Activated naive CD8-positive, alpha-beta T cell (primary cell): Measurements from ENCODE around the gene CCDC102B.
"Not testable (repeated sequence)": the region's sequence is repeated elsewhere in the genome, so short reads cannot be mapped to it uniquely, and the experiment has no call there.

Experiments
- H3K27ac Mint-ChIP-seq: one replicate; pipeline ENCODE4 v1.8.0; 2021; ENCODE audit warnings: mixed read lengths
- H3K27me3 Mint-ChIP-seq: one replicate; pipeline ENCODE4 v1.8.0; 2021; ENCODE audit warnings: mixed read lengths
- H3K36me3 Mint-ChIP-seq: one replicate; pipeline ENCODE4 v1.8.0; 2021; ENCODE audit warnings: mixed read lengths
- H3K4me1 Mint-ChIP-seq: one replicate; pipeline ENCODE4 v1.8.0; 2021; ENCODE audit warnings: low read depth, mixed read lengths
- H3K4me3 Mint-ChIP-seq: one replicate; pipeline ENCODE4 v1.8.0; 2021; ENCODE audit warnings: mild to moderate bottlenecking, mixed read lengths
- H3K9me3 Mint-ChIP-seq: one replicate; pipeline ENCODE4 v1.8.0; 2021; ENCODE audit warnings: low read depth, mixed read lengths

CCDC102B gene

DNA sequence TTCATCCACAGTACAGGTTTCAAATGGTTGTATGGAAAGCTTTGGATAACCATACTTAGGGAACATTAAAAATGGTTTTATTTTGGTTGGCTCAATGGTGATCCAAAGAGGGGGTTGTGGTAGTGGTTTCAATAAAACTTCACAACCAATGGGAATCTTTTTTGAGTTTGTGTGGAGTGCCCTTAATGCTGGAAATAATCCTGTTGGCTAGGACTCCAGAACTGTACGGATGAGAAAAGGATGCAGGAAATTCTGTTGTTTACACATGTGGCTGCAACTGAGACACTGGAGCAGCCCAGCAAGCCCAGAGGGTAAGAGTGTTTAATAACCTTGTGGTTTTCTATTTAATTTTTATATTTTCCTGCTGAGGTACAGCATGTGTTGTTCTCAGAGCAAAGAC is at the start of gene CCDC102B:
Gene CCDC102B (plus strand): TSS at position 210 of the 400 bp plus-strand sequence. CDS start 38,684 bp downstream, outside the sequence.
- Mint-ChIP-seq H3K36me3 (no peaks in the 10 kb centered on the region), H3K9me3 (no peaks in the 10 kb centered on the region)

DNA sequence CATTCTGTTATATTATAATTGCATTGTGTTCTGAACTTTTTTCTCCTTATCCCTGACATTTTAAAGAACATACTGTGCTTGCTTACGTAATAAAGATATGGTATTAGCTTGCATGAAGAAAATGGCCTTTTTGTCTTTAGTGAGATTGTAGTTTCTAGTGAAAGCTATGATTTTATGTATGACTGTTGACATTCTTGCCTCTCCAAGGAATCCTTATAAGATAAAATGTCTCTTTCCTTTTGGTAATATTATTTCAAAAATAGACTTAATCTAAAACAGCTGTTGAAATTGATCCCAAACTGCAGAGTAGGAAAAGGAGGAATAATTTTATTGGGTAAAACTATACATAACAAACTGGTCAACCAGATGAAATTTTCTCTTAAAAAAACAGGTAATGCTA is 40.8 kb upstream of the CCDC102B start:
- Mint-ChIP-seq H3K9me3 (peaks cover 12% of the 10 kb centered on the region), H3K27ac (no peak overlapping the region), H3K27me3 (no peaks in the 10 kb centered on the region), H3K4me1 (no peaks in the 10 kb centered on the region), H3K4me3 (no peak overlapping the region), H3K36me3 (peaks cover 10% of the 10 kb centered on the region)

More for the DNA sequence above, at the start of gene CCDC102B:
- no peak within 1 kb of the TSS for H3K4me3 Mint-ChIP-seq
- H3K27ac Mint-ChIP-seq, result no peak within 1 kb of the TSS
- no peaks in the 10 kb centered on the region for H3K27me3 Mint-ChIP-seq
- no peaks in the 10 kb centered on the region for H3K4me1 Mint-ChIP-seq

DNA sequence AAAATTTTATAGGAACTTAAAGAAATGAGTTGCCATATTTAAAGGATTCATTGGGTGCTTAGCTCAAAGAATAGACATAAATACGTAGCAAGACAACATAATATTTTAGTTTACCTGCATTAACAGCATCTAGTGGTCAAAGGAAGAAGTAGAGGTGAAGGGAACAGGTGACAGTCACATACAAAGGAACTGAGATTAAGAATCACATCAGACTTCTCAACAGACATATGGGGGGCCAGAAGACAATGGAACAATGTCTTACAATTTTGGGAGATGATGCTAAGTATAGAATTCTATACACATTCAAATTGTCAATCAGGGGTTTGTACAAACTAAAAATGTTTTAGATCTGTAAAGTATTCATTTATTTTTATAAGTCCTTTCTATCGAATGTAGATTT is 38.6 kb upstream of the CCDC102B start:
- Mint-ChIP-seq H3K9me3 (peaks cover 12% of the 10 kb centered on the region), H3K4me3 (no peak overlapping the region), H3K4me1 (no peaks in the 10 kb centered on the region), H3K27ac (no peak overlapping the region), H3K36me3 (peaks cover 9% of the 10 kb centered on the region), H3K27me3 (no peaks in the 10 kb centered on the region)

DNA sequence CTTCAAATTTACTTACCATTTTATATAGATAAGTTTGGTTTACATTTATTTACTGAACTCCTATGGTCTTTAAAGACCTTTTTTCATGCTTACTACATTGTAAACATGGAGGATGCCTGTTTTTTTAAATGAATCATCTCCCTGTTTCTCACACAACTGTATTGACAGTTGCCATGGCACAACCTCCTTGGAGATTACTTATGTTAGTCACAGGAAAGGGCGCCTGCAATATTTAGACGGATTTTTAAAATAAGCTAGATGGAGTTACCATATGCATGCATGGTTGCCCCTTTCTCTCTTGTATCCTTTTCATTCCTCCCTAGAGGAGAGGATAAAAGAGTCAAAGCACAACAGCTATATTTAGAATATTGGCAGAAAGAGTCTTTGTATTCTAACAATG is 34.8 kb upstream of the CCDC102B start:
- Mint-ChIP-seq H3K36me3 (peaks cover 8% of the 10 kb centered on the region), H3K27me3 (no peaks in the 10 kb centered on the region), H3K9me3 (peaks cover 12% of the 10 kb centered on the region), H3K4me3 (no peak overlapping the region), H3K27ac (no peak overlapping the region), H3K4me1 (no peaks in the 10 kb centered on the region)

DNA sequence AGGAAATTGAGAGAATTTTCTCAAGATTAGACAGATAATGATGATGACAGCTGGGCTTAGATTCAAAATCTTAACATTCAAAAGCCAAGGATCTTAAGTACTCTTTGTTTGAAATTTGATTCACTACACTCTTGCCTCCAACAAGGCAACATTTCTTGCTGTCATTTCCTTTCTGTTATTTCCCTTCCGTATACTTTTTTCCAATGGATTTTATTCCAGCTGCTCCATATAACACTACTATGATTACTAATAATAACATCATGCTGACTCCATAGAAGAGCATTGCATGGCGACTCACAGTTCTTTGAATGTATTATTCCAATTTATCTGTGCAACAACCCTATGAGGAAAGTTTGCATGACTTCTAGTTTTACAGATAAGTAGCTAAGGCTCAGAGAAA is 33.9 kb upstream of the CCDC102B start:
- peaks cover 3% of the 10 kb centered on the region for H3K36me3 Mint-ChIP-seq
- H3K4me3 Mint-ChIP-seq, result no peak overlapping the region
- no peaks in the 10 kb centered on the region for H3K4me1 Mint-ChIP-seq
- H3K27me3 Mint-ChIP-seq, result no peaks in the 10 kb centered on the region
- no peak overlapping the region for H3K27ac Mint-ChIP-seq
- H3K9me3 Mint-ChIP-seq, result peaks cover 5% of the 10 kb centered on the region

DNA sequence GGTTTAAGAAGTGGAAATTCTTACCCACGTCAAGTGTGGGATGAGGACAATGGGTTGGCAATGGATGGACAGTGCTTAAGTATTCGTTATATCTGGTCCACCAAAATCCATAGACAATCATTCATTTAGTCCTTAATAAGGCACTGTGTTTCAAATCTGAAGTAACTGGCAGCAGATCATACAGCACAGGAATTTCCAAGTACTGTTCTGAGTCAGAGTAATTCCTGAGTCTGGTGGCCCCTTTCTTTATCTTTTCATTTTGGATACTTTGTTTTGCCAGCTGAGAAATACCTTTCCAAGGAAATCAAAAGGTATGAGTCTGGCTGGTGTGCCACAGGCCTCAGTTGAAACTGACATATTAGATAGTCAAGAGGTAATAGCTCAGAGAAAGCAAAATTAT is 31.4 kb upstream of the CCDC102B start:
- no peaks in the 10 kb centered on the region for H3K4me1 Mint-ChIP-seq
- H3K9me3 Mint-ChIP-seq, result no peaks in the 10 kb centered on the region
- H3K27me3 Mint-ChIP-seq, result no peaks in the 10 kb centered on the region
- no peaks in the 10 kb centered on the region for H3K36me3 Mint-ChIP-seq
- H3K4me3 Mint-ChIP-seq, result no peak overlapping the region
- no peak overlapping the region for H3K27ac Mint-ChIP-seq

DNA sequence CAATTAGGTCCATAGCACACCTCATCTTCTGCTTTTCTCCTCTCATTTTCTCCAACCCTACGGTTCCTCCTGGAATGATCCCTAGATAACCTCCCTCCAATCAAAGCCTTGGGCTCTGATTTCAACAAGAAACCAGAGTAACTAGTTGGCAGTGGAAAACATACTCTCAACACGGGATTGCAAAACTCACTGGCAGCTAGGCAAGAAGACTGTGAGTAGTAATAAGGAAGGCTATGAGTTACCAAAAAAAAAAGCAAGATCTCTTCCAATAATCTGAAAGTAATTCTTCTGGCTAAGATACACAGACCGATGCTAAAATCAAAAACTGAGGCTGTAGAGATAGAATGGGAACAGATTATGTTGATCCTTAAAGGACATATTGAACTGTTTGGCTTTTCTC is 28.4 kb upstream of the CCDC102B start:
- no peak overlapping the region for H3K27ac Mint-ChIP-seq
- H3K36me3 Mint-ChIP-seq, result no peaks in the 10 kb centered on the region
- no peak overlapping the region for H3K4me3 Mint-ChIP-seq
- no peaks in the 10 kb centered on the region for H3K9me3 Mint-ChIP-seq
- no peaks in the 10 kb centered on the region for H3K4me1 Mint-ChIP-seq
- no peaks in the 10 kb centered on the region for H3K27me3 Mint-ChIP-seq

DNA sequence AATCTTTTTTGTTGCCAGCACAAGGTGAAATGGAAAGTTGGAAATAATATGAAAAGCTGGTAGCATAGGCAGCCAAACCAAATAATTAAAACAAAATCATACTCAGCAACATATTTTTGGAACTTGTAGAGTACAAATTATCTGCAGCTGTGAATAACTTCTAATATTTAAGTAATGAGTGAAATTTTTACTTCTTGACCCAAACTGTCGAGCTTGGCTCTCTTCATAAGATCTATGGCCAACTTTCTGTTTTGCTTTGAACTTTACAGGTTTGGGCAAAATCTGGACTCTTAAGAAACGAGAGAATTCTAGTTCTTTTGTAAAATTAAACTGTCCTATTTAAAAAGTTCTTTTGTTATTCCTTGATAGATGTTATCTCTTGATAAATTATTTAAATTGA is 25.6 kb upstream of the CCDC102B start:
- no peak overlapping the region for H3K4me3 Mint-ChIP-seq
- H3K9me3 Mint-ChIP-seq, result no peaks in the 10 kb centered on the region
- no peaks in the 10 kb centered on the region for H3K36me3 Mint-ChIP-seq
- H3K27me3 Mint-ChIP-seq, result no peaks in the 10 kb centered on the region
- no peaks in the 10 kb centered on the region for H3K4me1 Mint-ChIP-seq
- H3K27ac Mint-ChIP-seq, result no peak overlapping the region

DNA sequence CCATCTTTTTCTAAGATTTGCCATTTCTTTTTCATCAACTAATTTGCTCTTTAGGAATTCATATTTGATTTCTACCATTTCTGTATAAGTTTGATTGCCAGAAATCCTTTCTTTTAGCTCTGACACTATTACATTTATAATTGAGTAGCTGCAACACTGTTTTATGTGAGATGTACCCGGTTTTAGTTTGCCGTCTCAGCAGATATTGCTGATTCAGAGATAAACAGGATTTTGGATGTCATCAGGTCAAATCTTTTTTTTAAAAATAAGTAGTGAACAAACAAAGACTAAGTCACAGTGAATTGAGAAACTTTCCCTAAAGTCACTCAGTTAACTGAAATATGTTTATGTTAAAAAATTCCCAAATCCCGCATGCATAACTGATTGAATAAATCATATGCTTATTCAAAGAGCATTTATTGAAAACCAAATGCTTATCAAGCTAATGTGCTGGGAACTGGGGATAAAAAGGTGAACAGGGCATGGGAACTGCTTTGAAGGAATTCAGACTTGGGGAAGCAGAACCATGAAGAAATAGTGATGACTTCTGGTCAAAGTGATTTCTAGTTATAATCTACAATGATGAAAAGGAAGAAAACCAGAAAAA is 19.5 kb upstream of the CCDC102B start:
- H3K4me1 Mint-ChIP-seq, result no peaks in the 10 kb centered on the region
- H3K27me3 Mint-ChIP-seq, result no peaks in the 10 kb centered on the region
- H3K27ac Mint-ChIP-seq, result no peak overlapping the region
- no peak overlapping the region for H3K4me3 Mint-ChIP-seq
- H3K9me3 Mint-ChIP-seq, result no peaks in the 10 kb centered on the region
- H3K36me3 Mint-ChIP-seq, result no peaks in the 10 kb centered on the region

DNA sequence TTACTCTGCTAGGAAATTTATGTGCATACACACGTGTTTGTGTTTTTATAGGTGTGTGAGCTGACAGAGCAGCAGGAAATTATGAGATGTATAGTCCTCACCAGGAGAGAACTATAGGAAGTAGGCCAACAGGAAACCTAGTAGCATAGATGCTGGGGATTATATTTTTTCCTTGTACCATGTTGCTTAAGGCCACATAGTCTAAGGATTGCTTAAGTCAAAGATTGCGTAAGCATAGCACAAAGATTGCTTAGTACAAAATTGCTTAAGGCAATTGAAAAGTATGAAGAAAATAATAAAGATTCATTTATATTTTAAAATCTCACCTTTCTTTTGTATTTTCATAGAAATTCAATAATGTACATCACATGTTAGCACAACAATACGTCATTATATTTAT is 18.7 kb upstream of the CCDC102B start:
- H3K27ac Mint-ChIP-seq, result no peak overlapping the region
- no peaks in the 10 kb centered on the region for H3K9me3 Mint-ChIP-seq
- H3K4me3 Mint-ChIP-seq, result no peak overlapping the region
- H3K36me3 Mint-ChIP-seq, result no peaks in the 10 kb centered on the region
- H3K27me3 Mint-ChIP-seq, result no peaks in the 10 kb centered on the region
- H3K4me1 Mint-ChIP-seq, result no peaks in the 10 kb centered on the region

DNA sequence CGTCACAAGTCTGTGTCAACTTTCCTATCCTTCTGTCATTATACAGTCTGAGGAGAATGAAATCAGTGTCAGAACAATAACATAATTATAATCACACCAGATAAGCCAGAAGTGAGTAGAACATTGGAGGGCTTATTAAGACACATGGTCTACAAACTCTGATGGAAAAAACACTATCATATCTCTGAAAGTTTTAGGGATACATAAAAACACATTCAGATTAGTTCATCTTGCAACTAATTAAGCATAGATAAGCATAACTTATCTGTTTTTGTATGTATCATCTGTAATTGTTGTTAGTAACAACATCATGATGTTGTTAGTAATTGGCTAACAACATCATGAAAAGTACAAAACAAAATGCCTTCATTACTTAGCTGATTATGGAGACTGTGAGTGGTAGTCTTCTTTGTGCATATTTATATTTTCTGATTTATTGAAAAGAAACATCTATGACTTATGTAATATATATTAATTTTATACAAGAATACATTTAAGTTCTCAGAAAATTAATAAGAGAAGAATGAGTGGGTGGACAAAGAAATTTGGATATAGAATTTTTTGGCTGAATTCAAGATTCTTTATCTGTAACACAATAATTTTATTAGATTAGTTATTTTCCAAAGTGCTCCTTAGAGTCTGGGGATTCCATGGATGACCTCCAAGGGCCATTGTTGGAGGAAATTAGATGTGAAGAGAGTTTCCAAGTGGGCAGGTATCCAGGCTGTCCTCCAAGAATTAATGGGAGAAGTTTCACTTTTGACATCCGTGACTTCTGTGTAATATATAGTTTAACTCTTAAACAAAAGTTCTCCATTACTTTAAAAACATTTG is 16.9 kb upstream of the CCDC102B start:
- H3K4me3 Mint-ChIP-seq, result no peak overlapping the region
- no peaks in the 10 kb centered on the region for H3K36me3 Mint-ChIP-seq
- no peaks in the 10 kb centered on the region for H3K27me3 Mint-ChIP-seq
- H3K27ac Mint-ChIP-seq, result no peak overlapping the region
- H3K4me1 Mint-ChIP-seq, result no peaks in the 10 kb centered on the region
- H3K9me3 Mint-ChIP-seq, result no peaks in the 10 kb centered on the region

DNA sequence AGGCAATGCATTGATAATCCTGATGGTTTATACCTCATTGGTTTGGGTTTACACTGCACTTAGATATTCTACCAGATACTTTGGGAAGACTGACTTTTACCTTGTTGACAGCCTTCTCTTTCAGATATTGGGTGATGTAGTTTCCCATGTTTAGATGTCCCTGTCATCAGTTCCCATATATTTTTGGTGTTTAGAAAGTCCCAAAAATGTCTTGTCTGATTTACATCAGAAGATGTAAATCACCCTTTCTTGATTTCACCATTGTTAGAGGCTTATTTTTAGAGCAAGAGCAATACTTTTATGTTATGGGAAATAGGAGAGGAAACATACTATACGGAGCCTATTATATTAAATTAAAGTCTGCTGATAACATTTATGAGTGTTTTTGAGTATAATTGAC is 14.4 kb upstream of the CCDC102B start:
- Mint-ChIP-seq H3K4me3 (no peak overlapping the region), H3K4me1 (no peaks in the 10 kb centered on the region), H3K27ac (no peak overlapping the region), H3K9me3 (no peaks in the 10 kb centered on the region), H3K36me3 (no peaks in the 10 kb centered on the region), H3K27me3 (no peaks in the 10 kb centered on the region)

DNA sequence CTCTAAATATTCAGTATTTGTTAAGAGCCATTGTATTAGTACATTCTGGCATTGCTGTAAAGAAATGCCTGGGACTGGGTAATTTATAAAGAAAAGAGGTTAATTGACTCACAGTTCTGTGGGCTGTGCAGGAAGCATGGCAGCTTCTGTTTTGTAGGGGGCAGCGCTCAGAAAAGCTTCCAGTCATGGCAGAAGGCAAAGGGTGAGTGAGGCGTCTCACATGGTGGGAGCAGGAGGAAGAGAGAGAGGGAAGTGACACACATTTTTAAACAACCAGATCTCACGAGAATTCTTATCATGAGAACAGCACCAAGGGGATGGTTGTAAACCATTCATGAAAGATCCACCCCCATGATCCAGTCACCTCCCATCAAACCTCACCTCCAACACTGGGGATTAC is 13.8 kb upstream of the CCDC102B start:
- Mint-ChIP-seq H3K4me1 (no peaks in the 10 kb centered on the region), H3K9me3 (no peaks in the 10 kb centered on the region), H3K36me3 (no peaks in the 10 kb centered on the region), H3K27me3 (no peaks in the 10 kb centered on the region), H3K27ac (no peak overlapping the region), H3K4me3 (no peak overlapping the region)

DNA sequence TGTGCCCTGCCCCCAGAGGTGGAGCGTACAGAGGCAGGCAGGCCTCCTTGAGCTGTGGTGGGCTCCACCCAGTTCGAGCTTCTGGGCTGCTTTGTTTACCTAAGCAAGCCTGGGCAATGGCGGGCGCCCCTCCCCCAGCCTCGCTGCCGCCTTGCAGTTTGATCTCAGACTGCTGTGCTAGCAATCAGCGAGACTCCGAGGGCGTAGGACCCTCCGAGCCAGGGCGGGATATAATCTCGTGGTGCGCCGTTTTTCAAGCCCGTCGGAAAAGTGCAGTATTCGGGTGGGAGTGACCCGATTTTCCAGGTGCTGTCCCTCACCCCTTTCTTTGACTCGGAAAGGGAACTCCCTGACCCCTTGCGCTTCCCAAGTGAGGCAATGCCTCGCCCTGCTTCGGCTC is 7.6 kb upstream of the CCDC102B start:
- not testable (repeated sequence) for H3K27me3 Mint-ChIP-seq, H3K4me3 Mint-ChIP-seq, H3K4me1 Mint-ChIP-seq, H3K36me3 Mint-ChIP-seq, H3K9me3 Mint-ChIP-seq, H3K27ac Mint-ChIP-seq

DNA sequence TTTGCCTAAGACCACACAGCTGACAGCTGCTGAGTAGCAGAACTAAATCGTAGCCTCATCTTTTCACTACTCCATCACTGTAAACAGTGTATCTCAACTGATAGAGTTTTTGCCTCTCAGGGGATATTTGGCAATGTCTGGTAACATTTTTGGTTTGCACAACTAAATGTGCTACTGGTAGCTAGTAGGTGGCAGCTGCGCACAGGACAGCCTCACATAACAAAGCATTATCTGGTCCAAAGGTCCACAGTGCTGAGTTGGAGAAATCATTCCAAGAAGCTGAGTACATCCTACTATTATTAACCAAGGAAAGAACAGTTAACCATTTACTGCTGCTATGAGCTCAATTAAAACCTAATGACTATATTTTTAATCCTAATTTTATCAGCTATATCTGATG is 6.1 kb upstream of the CCDC102B start:
- Mint-ChIP-seq H3K4me3 (no peak overlapping the region), H3K4me1 (no peaks in the 10 kb centered on the region), H3K27ac (no peak overlapping the region), H3K36me3 (no peaks in the 10 kb centered on the region), H3K27me3 (no peaks in the 10 kb centered on the region), H3K9me3 (no peaks in the 10 kb centered on the region)

DNA sequence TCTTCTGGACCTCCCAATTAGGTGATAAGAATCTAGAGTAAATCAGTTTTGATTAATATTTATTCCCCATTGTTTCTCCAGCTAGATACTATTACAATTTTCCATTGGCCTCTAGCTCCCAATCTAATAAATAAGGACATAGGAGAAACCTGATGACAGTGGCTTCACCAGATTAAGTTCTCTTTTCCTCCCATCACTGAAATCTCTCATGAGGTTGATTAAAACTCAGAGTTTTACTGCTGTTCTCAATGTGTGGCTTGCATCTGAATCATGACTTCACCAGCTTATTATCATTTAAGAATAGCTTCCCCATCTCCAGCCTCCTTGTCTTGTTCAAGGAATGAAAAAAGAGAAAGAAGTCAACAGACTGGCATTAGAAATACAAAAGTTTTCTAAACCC is 3.9 kb upstream of the CCDC102B start:
- no peak overlapping the region for H3K4me3 Mint-ChIP-seq

More for the DNA sequence above, 3.9 kb upstream of the CCDC102B start:
- H3K27me3 Mint-ChIP-seq, result no peaks in the 10 kb centered on the region
- no peaks in the 10 kb centered on the region for H3K9me3 Mint-ChIP-seq
- no peaks in the 10 kb centered on the region for H3K36me3 Mint-ChIP-seq
- no peak overlapping the region for H3K27ac Mint-ChIP-seq
- no peaks in the 10 kb centered on the region for H3K4me1 Mint-ChIP-seq
